H1 (cell line): ENCODE results near the gene MAP7D2. TPM values are rescaled to one million over a fixed set of nuclear protein-coding genes. Genes with fewer than 3 reads are reported as not detected.

Experiments
- CTCF ChIA-PET: fragments of 300-600 bp; sonication (Branson Sonifier 250); formaldehyde crosslinking; loops from one replicate; lab custom pipeline; 2021; ENCODE audit not compliant: partially characterized antibody; lab: Charles Lee
- POLR2A ChIA-PET: fragments of 300-600 bp; sonication (Branson Sonifier 250); formaldehyde crosslinking; loops from one replicate; lab custom pipeline; 2021; ENCODE audit warnings: inconsistent platforms; ENCODE audit not compliant: partially characterized antibody; lab: Charles Lee
- DNase-seq, 2 experiments: peaks; one replicate each; pipeline versions ENCODE4 v3.0.0 to v3.0.0-alpha.2; 2010 to 2022; ENCODE audit warnings: low spot score in 2 of 2, low read depth in 1 of 2, mixed read lengths in 1 of 2
- FAIRE-seq: peaks from 2 replicates; lab custom pipeline; 2011; peaks lifted over from hg19 to GRCh38; lab: Jason Lieb, UNC
- H2AFZ ChIP-seq: 2 replicates; pipeline ENCODE4 v1.8.1; 2012; ENCODE audit warnings: low read length, inconsistent platforms
- H2AK5ac ChIP-seq: 2 replicates; pipeline ENCODE4 v1.6.1; 2013; ENCODE audit warnings: low read depth, low read length
- H2BK120ac ChIP-seq: replicated peaks from 2 replicates; pipeline ENCODE3; 2013; ENCODE audit warnings: low read depth, low read length, inconsistent platforms
- H2BK12ac ChIP-seq: 2 replicates; pipeline ENCODE4 v1.6.1; 2013; ENCODE audit warnings: low read depth, low read length
- H2BK15ac ChIP-seq: 2 replicates; pipeline ENCODE4 v1.6.1; 2013; ENCODE audit warnings: low read length
- H2BK20ac ChIP-seq: 2 replicates; pipeline ENCODE4 v1.6.1; 2013; ENCODE audit warnings: low read length
- H2BK5ac ChIP-seq: 2 replicates; pipeline ENCODE4 v1.6.1; 2013; ENCODE audit warnings: low read depth, low read length
- H3K14ac ChIP-seq: 2 replicates; pipeline ENCODE4 v1.6.1; 2013; ENCODE audit warnings: inconsistent platforms; ENCODE audit not compliant: insufficient read length
- H3K18ac ChIP-seq: 2 replicates; pipeline ENCODE4 v1.6.1; 2013; ENCODE audit warnings: low read length; ENCODE audit errors: extremely low read depth
- H3K23ac ChIP-seq: 2 replicates; pipeline ENCODE4 v1.6.1; 2013; ENCODE audit warnings: inconsistent platforms; ENCODE audit not compliant: insufficient read length
- H3K23me2 ChIP-seq: 2 replicates; pipeline ENCODE4 v1.6.1; 2013; ENCODE audit warnings: low read depth, low read length
- H3K27ac ChIP-seq: 2 replicates; pipeline ENCODE4 v1.6.1; 2011; ENCODE audit warnings: low read depth, low read length, inconsistent platforms
- H3K27me3 ChIP-seq, 4 experiments: replicated peaks in 1 of 4; 1 replicate in 1 of 4; 2 replicates in 3 of 4; pipeline versions ENCODE4 v1.6.1 to v1.8.1; 2011 to 2013; ENCODE audit warnings: low read length in 3 of 4, mild to moderate bottlenecking in 3 of 4, inconsistent platforms in 2 of 4, mixed read lengths in 2 of 4, moderate library complexity in 1 of 4; ENCODE audit not compliant: control insufficient read depth in 3 of 4, insufficient read depth in 3 of 4; ENCODE audit errors: extremely low read depth in 1 of 4
- H3K36me3 ChIP-seq, 4 experiments: 2 replicates each; pipeline versions ENCODE4 v1.6.1 to v1.8.1; 2011 to 2013; ENCODE audit warnings: mild to moderate bottlenecking in 4 of 4, low read length in 3 of 4, moderate library complexity in 2 of 4, control low read depth in 1 of 4, inconsistent platforms in 1 of 4; ENCODE audit not compliant: insufficient read depth in 4 of 4, control insufficient read depth in 2 of 4
- H3K4ac ChIP-seq: replicated peaks from 2 replicates; pipeline ENCODE3; 2013; ENCODE audit warnings: low read length, low read depth, mixed read lengths, inconsistent platforms; ENCODE audit not compliant: insufficient read length
- H3K4me1 ChIP-seq, 4 experiments: replicated peaks in 1 of 4; 1 replicate in 1 of 4; 2 replicates in 3 of 4; pipeline versions ENCODE4 v1.6.1 to v1.8.1; 2011 to 2013; ENCODE audit warnings: low read length in 3 of 4, inconsistent platforms in 2 of 4, mixed read lengths in 1 of 4; ENCODE audit not compliant: insufficient read depth in 4 of 4, control insufficient read depth in 3 of 4
- H3K4me2 ChIP-seq, 2 experiments: 2 replicates each; pipeline versions ENCODE4 v1.6.1 to v1.8.1; 2011 to 2013; ENCODE audit warnings: low read depth in 2 of 2, low read length in 2 of 2, control low read depth in 1 of 2, inconsistent platforms in 1 of 2, mild to moderate bottlenecking in 1 of 2; ENCODE audit not compliant: insufficient read depth in 1 of 2
- H3K4me3 ChIP-seq, 4 experiments: fragments of 200-600, 300-600 bp in 1 of 4; sonication (generic), shearing (Covaris generic), sonication (Bioruptor Twin) in 1 of 4; 2 replicates each; pipeline versions ENCODE4 v1.5.1 to v1.8.1; 2011 to 2016; ENCODE audit warnings: low read length in 4 of 4, low read depth in 3 of 4, control low read depth in 2 of 4, inconsistent platforms in 2 of 4, mild to moderate bottlenecking in 2 of 4, mixed read lengths in 1 of 4, moderate library complexity in 1 of 4; ENCODE audit not compliant: insufficient read depth in 2 of 4; ENCODE audit errors: extremely low read depth in 1 of 4
- H3K56ac ChIP-seq: replicated peaks from 2 replicates; pipeline ENCODE3; 2013; ENCODE audit warnings: low read depth, mild to moderate bottlenecking, mixed read lengths, low read length, inconsistent platforms; ENCODE audit not compliant: insufficient read length
- H3K79me1 ChIP-seq: 2 replicates; pipeline ENCODE4 v1.6.1; 2013; ENCODE audit warnings: low read depth, low read length, control low read depth
- H3K79me2 ChIP-seq, 2 experiments: 2 replicates each; pipeline versions ENCODE4 v1.6.1 to v1.8.1; 2012 to 2013; ENCODE audit warnings: low read length in 2 of 2, mild to moderate bottlenecking in 2 of 2, inconsistent platforms in 1 of 2; ENCODE audit not compliant: insufficient read depth in 2 of 2, control insufficient read depth in 1 of 2
- H3K9ac ChIP-seq, 4 experiments: replicated peaks in 1 of 4; 1 replicate in 1 of 4; 2 replicates in 3 of 4; pipeline versions ENCODE4 v1.6.1 to v1.8.1; 2011 to 2013; ENCODE audit warnings: low read depth in 3 of 4, low read length in 3 of 4, control low read depth in 2 of 4, mild to moderate bottlenecking in 2 of 4, moderate library complexity in 2 of 4, inconsistent platforms in 1 of 4; ENCODE audit errors: extremely low read depth in 1 of 4
- H3K9me3 ChIP-seq, 2 experiments: 2 replicates each; pipeline versions ENCODE4 v1.6.1 to v1.8.1; 2012 to 2013; ENCODE audit warnings: mild to moderate bottlenecking in 2 of 2, moderate library complexity in 2 of 2, control low read depth in 1 of 2, inconsistent platforms in 1 of 2, low read depth in 1 of 2, low read length in 1 of 2, mixed read lengths in 1 of 2; ENCODE audit not compliant: insufficient read depth in 2 of 2
- H4K20me1 ChIP-seq, 2 experiments: replicated peaks in 1 of 2; 2 replicates each; pipeline versions ENCODE3 to v1.8.1; 2011 to 2013; ENCODE audit warnings: inconsistent platforms in 2 of 2, low read length in 2 of 2, mild to moderate bottlenecking in 1 of 2; ENCODE audit not compliant: insufficient read depth in 2 of 2, control insufficient read depth in 1 of 2
- H4K5ac ChIP-seq: 2 replicates; pipeline ENCODE4 v1.6.1; 2013; ENCODE audit warnings: low read length, low read depth, mixed read lengths, inconsistent platforms; ENCODE audit not compliant: insufficient read length
- H4K8ac ChIP-seq: 2 replicates; pipeline ENCODE4 v1.8.0; 2013; ENCODE audit warnings: mild to moderate bottlenecking, moderate library complexity, low read length, inconsistent platforms; ENCODE audit not compliant: insufficient read depth; ENCODE audit errors: extremely low read depth
- H4K91ac ChIP-seq: replicated peaks from 2 replicates; pipeline ENCODE3; 2013; ENCODE audit warnings: low read length, mixed read lengths, inconsistent platforms; ENCODE audit not compliant: insufficient read length
- CEBPB ChIP-seq: IDR thresholded peaks from 2 replicates; pipeline ENCODE4 v1.6.1; 2012; ENCODE audit warnings: low read depth, low read length
- CREB1 ChIP-seq: IDR thresholded peaks from 2 replicates; pipeline ENCODE4 v1.6.1; 2012; ENCODE audit warnings: inconsistent platforms
- EGR1 ChIP-seq: IDR thresholded peaks from 2 replicates; pipeline ENCODE4 v1.6.1; 2011; ENCODE audit warnings: low read depth, low read length, borderline replicate concordance
- GTF2F1 ChIP-seq: IDR thresholded peaks from 2 replicates; pipeline ENCODE4 v1.6.1; 2012; ENCODE audit warnings: low read depth, low read length, improper control_type of control experiment, borderline replicate concordance
- HDAC2 ChIP-seq, 2 experiments: fragments of 300-600 bp in 1 of 2; sonication (generic) in 1 of 2; IDR thresholded peaks; 2 replicates each; pipeline ENCODE4 v1.6.1; 2011 to 2012; ENCODE audit warnings: low read depth in 2 of 2, low read length in 2 of 2, mild to moderate bottlenecking in 2 of 2, moderate library complexity in 2 of 2, borderline replicate concordance in 1 of 2, inconsistent platforms in 1 of 2
- MAFK ChIP-seq: IDR thresholded peaks from 2 replicates; pipeline ENCODE4 v1.6.1; 2012; ENCODE audit warnings: low read depth, mild to moderate bottlenecking, improper control_type of control experiment, low read length
- NRF1 ChIP-seq: IDR thresholded peaks from 2 replicates; pipeline ENCODE4 v1.6.1; 2011; ENCODE audit warnings: mild to moderate bottlenecking, low read depth, low read length, improper control_type of control experiment
- WGBS, 2 experiments: shearing (Covaris generic) in 1 of 2; methylation state at CpG; one replicate each; pipeline versions ENCODE4 v1.1.6 to v1.1.7; 2013 to 2015; ENCODE audit warnings: low lambda C conversion rate in 2 of 2, mixed read lengths in 2 of 2, inconsistent platforms in 1 of 2, low coverage in 1 of 2, missing lambda C conversion rate in 1 of 2; ENCODE audit not compliant: insufficient replicate concordance in 2 of 2, insufficient coverage in 1 of 2, insufficient read length in 1 of 2; ENCODE audit errors: extremely low coverage in 1 of 2, missing lambda C conversion rate in 1 of 2; 5-methylcytosine and 5-hydroxymethylcytosine counted together
- polyA plus RNA-seq, 7 experiments: library from polyadenylated mRNA; depleted of rRNA in 3 of 7; stranded (reverse) in 5 of 7; unstranded in 2 of 7; fragments of >200 nt in 5 of 7; fragments of 200-250 nt in 2 of 7; gene quantifications; 1 replicate in 5 of 7; 2 replicates in 1 of 7; 4 replicates in 1 of 7; pipeline versions ENCODE4 v1.2.1 to v1.2.3, GENCODE V29; 2011 to 2013; ENCODE audit warnings: missing spikeins in 2 of 7, mixed read lengths in 2 of 7
- total RNA-seq: library from RNA; stranded (reverse); fragmentation: NEBNext Ultra II Directional; extraction: Animal tissue kit (Norgen Biotek cat#: 25700); gene quantifications from 2 replicates; pipeline ENCODE4 v1.2.1, GENCODE V29; 2021

Gene MAP7D2
- total and polyA plus RNA-seq, 2 of the 8 experiments (the other 6 are each of a cell fraction or from before 2014, with no cell fraction given) = 0.65 to 0.83 TPM

DNA sequence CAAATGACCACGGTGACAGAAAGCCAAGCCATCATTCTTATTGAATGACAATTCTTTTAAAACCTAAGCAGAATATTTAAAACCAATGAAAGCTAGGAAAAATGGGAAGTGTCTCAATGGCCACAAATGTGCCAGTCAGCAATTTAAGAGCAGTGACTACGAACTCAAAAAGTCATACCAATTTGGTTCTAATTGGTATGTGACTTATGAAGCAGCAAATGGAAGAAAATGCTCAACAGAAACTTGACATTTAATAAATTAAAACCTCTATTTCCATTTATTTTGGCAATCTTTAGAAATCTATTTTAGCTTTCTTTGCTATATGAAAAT lies 100.1 kb downstream of the MAP7D2 start:
- Histone ChIP-seq H3K23me2 (no peaks in the 10 kb centered on the region), H2BK5ac (no peak overlapping the region), H3K27ac (no peak overlapping the region), H3K27me3 (no peaks in the 10 kb centered on the region), H4K8ac (no peak overlapping the region), H3K56ac (no peak overlapping the region), H3K4me3 (no peak overlapping the region), H3K4ac (no peak overlapping the region), H2AFZ (no peak overlapping the region), H3K23ac (no peak overlapping the region), H3K4me2 (no peak overlapping the region), H4K5ac (no peak overlapping the region), H3K14ac (no peak overlapping the region), H4K91ac (no peak overlapping the region), H3K9ac (no peak overlapping the region), H3K9me3 (no peaks in the 10 kb centered on the region), H2BK12ac (no peak overlapping the region), H2BK20ac (no peak overlapping the region), H3K4me1 (no peaks in the 10 kb centered on the region), H3K36me3 (no peaks in the 10 kb centered on the region), H3K79me2 (no peaks in the 10 kb centered on the region), H2BK120ac (no peak overlapping the region), H3K79me1 (no peaks in the 10 kb centered on the region), H2AK5ac (no peak overlapping the region), H4K20me1 (no peaks in the 10 kb centered on the region), H2BK15ac (no peak overlapping the region), H3K18ac (no peak overlapping the region)
- FAIRE-seq = no peak
- DNase-seq = no peak
- ChIA-PET POLR2A (interaction anchor here (0.9 kb wide), 1 partner anchor 11 kb away, joined by 3 read pairs; no protein-coding TSS in a partner anchor), CTCF (no interaction called here)
- 86% methylated on average over 2 of the region's 2 CpGs; no CpG with 5 or more reads in 1 of the 2 experiments for WGBS, 2 experiments
- no peak for TF ChIP-seq NRF1
- no peak for TF ChIP-seq HDAC2 (IDR thresholded peaks at IDR 0.05; ENCODE audit: borderline replicate concordance in 1 of 2, low read depth in 2 of 2, low read length in 2 of 2)
- TF ChIP-seq CEBPB = no peak
- no peak for TF ChIP-seq CREB1
- TF ChIP-seq EGR1 = no peak
- TF ChIP-seq GTF2F1 = no peak
- TF ChIP-seq MAFK = peak; percentile 29; the same call in 1 of the 2 replicates
